Measurements from ENCODE around the gene PRM1. TPM values are rescaled to one million over a fixed set of nuclear protein-coding genes. Genes with fewer than 3 reads are reported as not detected.

Gene PRM1
- total and polyA plus RNA-seq, 2 of the 13 experiments (the other 11 are each of a cell fraction or from before 2014, with no cell fraction given), result not detected

DNA sequence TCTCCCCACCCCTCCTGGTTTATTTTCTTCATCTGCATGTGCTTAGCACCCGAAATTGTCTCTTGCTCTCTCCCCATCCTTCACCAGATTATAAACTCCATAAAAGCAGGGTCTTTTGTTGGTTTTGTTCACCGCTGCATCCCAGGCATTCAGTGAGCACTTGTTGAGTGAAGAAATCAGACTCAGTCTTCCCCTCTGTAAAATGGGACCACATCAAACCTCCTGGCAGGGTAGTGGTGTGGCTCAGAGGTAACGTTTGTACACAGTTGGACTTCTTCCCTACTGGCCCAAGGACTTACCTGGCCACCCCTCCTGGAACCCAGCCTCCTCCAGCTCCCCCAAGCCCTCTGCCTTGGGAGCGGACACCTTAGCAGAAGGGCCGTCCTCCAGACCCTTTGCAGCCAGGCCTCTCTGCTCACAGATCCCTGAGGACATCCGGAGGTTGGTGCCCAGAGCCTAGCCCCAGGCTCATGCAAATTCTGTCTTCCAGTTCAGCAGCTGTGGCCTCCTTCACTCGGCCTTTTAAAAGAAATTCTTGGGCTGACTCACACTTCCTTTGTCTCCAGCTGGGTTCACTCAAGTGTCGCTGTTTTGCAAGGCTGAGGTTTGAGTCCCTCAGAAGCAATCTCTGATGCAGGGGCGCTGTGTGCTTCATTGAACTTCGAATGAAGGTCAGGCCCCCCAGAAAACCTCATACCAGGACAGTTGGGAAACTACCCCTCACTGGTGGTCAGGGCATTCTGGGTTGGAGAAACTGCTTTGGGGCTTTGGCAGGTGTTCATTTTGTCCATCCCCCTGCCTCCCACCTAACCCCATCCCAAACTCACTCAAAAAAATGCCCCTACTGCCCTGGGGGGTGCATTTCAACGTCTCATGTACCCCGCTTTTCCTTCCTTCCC is 47.3 kb upstream of the PRM1 start (continued):
- 0 out of 2 replicates have a peak, but pooled peaks have one; percentile 22 for TF ChIP-seq ZIK1 (CRISPR knock-in tag; IDR thresholded peaks at IDR 0.05; ENCODE audit: borderline replicate concordance, low read depth)
- no peak for TF ChIP-seq TCF7L2 (IDR thresholded peaks at IDR 0.05; ENCODE audit: low read depth, low read length)
- TF ChIP-seq, protein P1, sequence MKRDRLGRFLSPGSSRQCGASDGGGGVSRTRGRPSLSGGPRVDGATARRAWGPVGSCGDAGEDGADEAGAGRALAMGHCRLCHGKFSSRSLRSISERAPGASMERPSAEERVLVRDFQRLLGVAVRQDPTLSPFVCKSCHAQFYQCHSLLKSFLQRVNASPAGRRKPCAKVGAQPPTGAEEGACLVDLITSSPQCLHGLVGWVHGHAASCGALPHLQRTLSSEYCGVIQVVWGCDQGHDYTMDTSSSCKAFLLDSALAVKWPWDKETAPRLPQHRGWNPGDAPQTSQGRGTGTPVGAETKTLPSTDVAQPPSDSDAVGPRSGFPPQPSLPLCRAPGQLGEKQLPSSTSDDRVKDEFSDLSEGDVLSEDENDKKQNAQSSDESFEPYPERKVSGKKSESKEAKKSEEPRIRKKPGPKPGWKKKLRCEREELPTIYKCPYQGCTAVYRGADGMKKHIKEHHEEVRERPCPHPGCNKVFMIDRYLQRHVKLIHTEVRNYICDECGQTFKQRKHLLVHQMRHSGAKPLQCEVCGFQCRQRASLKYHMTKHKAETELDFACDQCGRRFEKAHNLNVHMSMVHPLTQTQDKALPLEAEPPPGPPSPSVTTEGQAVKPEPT (CRISPR knock-in tag; IDR thresholded peaks at IDR 0.05; ENCODE audit: low read depth), result no peak
- peak; percentile 98 for TF ChIP-seq ZNF629 (CRISPR knock-in tag; conservative IDR thresholded peaks at IDR 0.05)
- TF ChIP-seq NRL (CRISPR knock-in tag; IDR thresholded peaks at IDR 0.05; ENCODE audit: borderline replicate concordance), result 0 out of 2 replicates have a peak, but pooled peaks have one; percentile 23
- TF ChIP-seq ZNF562 (CRISPR knock-in tag; IDR thresholded peaks at IDR 0.05; ENCODE audit: borderline replicate concordance), result no peak
- no peak for TF ChIP-seq ZNF549 (CRISPR knock-in tag; IDR thresholded peaks at IDR 0.05)
- TF ChIP-seq, protein P2, sequence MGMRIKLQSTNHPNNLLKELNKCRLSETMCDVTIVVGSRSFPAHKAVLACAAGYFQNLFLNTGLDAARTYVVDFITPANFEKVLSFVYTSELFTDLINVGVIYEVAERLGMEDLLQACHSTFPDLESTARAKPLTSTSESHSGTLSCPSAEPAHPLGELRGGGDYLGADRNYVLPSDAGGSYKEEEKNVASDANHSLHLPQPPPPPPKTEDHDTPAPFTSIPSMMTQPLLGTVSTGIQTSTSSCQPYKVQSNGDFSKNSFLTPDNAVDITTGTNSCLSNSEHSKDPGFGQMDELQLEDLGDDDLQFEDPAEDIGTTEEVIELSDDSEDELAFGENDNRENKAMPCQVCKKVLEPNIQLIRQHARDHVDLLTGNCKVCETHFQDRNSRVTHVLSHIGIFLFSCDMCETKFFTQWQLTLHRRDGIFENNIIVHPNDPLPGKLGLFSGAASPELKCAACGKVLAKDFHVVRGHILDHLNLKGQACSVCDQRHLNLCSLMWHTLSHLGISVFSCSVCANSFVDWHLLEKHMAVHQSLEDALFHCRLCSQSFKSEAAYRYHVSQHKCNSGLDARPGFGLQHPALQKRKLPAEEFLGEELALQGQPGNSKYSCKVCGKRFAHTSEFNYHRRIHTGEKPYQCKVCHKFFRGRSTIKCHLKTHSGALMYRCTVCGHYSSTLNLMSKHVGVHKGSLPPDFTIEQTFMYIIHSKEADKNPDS (CRISPR knock-in tag; IDR thresholded peaks at IDR 0.05), result no peak
- TF ChIP-seq ZNF672 (CRISPR knock-in tag; IDR thresholded peaks at IDR 0.05), result peak; percentile 45; the same call in 1 of the 2 replicates
- TF ChIP-seq, protein P3, sequence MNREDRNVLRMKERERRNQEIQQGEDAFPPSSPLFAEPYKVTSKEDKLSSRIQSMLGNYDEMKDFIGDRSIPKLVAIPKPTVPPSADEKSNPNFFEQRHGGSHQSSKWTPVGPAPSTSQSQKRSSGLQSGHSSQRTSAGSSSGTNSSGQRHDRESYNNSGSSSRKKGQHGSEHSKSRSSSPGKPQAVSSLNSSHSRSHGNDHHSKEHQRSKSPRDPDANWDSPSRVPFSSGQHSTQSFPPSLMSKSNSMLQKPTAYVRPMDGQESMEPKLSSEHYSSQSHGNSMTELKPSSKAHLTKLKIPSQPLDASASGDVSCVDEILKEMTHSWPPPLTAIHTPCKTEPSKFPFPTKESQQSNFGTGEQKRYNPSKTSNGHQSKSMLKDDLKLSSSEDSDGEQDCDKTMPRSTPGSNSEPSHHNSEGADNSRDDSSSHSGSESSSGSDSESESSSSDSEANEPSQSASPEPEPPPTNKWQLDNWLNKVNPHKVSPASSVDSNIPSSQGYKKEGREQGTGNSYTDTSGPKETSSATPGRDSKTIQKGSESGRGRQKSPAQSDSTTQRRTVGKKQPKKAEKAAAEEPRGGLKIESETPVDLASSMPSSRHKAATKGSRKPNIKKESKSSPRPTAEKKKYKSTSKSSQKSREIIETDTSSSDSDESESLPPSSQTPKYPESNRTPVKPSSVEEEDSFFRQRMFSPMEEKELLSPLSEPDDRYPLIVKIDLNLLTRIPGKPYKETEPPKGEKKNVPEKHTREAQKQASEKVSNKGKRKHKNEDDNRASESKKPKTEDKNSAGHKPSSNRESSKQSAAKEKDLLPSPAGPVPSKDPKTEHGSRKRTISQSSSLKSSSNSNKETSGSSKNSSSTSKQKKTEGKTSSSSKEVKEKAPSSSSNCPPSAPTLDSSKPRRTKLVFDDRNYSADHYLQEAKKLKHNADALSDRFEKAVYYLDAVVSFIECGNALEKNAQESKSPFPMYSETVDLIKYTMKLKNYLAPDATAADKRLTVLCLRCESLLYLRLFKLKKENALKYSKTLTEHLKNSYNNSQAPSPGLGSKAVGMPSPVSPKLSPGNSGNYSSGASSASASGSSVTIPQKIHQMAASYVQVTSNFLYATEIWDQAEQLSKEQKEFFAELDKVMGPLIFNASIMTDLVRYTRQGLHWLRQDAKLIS (CRISPR knock-in tag; IDR thresholded peaks at IDR 0.05), result no peak
- TF ChIP-seq MTF2 (CRISPR knock-in tag; IDR thresholded peaks at IDR 0.05; ENCODE audit: borderline replicate concordance), result no peak
- no peak for TF ChIP-seq ZNF235 (CRISPR knock-in tag; IDR thresholded peaks at IDR 0.05; ENCODE audit: borderline replicate concordance)
